Activated naive CD4-positive, alpha-beta T cell treated with anti-CD3 and anti-CD28 coated beads, Interleukin-2, amount 10 ng/mL, durations not matched to agents 7 days and 5 days (primary cell): ENCODE data around the gene SDCBP2.
A peak's percentile ranks its signal among the peaks of the same experiment; 100 is the strongest.

ENCODE experiments used
- CTCF ChIA-PET: fragments of 350-600 bp; sonication (Branson Sonifier 250); formaldehyde crosslinking; loops from one replicate; lab custom pipeline; 2021; ENCODE audit warnings: antibody characterized with exemption; lab: Charles Lee
- DNase-seq: peaks from one replicate; pipeline ENCODE4 v3.0.0-alpha.2; 2020
- H3K27ac Mint-ChIP-seq: one replicate; pipeline ENCODE4 v1.8.0; 2021; ENCODE audit warnings: mild to moderate bottlenecking, moderate library complexity, mixed read lengths
- H3K27me3 Mint-ChIP-seq: one replicate; pipeline ENCODE4 v1.8.0; 2021; ENCODE audit warnings: mild to moderate bottlenecking, mixed read lengths
- H3K36me3 Mint-ChIP-seq: one replicate; pipeline ENCODE4 v1.8.0; 2021; ENCODE audit warnings: mixed read lengths
- H3K4me1 Mint-ChIP-seq: one replicate; pipeline ENCODE4 v1.8.0; 2021; ENCODE audit warnings: mixed read lengths
- H3K4me3 Mint-ChIP-seq: one replicate; pipeline ENCODE4 v1.8.0; 2021; ENCODE audit warnings: mild to moderate bottlenecking, moderate library complexity, mixed read lengths
- H3K9me3 Mint-ChIP-seq: one replicate; pipeline ENCODE4 v1.8.0; 2021; ENCODE audit warnings: mixed read lengths

Gene SDCBP2

GRCh38 chr20:1328680-1329330 lies at the start of gene SDCBP2:
Gene SDCBP2, minus strand, starts transcription at chr20:1329139. Its CDS starts 8,723 bp downstream, at chr20:1320416.
- peak within 1 kb of the TSS; percentile 93 for H3K27ac Mint-ChIP-seq
- H3K27me3 Mint-ChIP-seq = no peaks in the 10 kb centered on the region
- DNase-seq = no peak
- peaks cover 36% of the 10 kb centered on the region for H3K36me3 Mint-ChIP-seq
- CTCF ChIA-PET = interaction anchor here (0.9 to 1.9 kb wide), 5 partner anchors 34 to 448 kb away, joined by 3 to 5 read pairs (median 4); no protein-coding TSS in a partner anchor
- peaks cover 33% of the 10 kb centered on the region for H3K4me1 Mint-ChIP-seq
- H3K4me3 Mint-ChIP-seq = no peak within 1 kb of the TSS
- no peaks in the 10 kb centered on the region for H3K9me3 Mint-ChIP-seq

GRCh38 chr20:1378735-1379125 lies 49.8 kb upstream of the SDCBP2 start:
- Mint-ChIP-seq H3K27me3 (no peaks in the 10 kb centered on the region), H3K27ac (no peak overlapping the region), H3K9me3 (no peaks in the 10 kb centered on the region), H3K4me3 (no peak overlapping the region), H3K4me1 (peaks cover 83% of the 10 kb centered on the region), H3K36me3 (peaks cover 46% of the 10 kb centered on the region)
- CTCF ChIA-PET = interaction anchor here (1.2 kb wide), 1 partner anchor 9 kb away, joined by 3 read pairs; no protein-coding TSS in a partner anchor
- no peak for DNase-seq

GRCh38 chr20:1377984-1378734 lies 49.2 kb upstream of the SDCBP2 start:
- DNase-seq = no peak
- Mint-ChIP-seq H3K4me3 (no peak overlapping the region), H3K9me3 (no peaks in the 10 kb centered on the region), H3K4me1 (peaks cover 87% of the 10 kb centered on the region), H3K27me3 (no peaks in the 10 kb centered on the region), H3K36me3 (peaks cover 49% of the 10 kb centered on the region), H3K27ac (peak overlapping the region; percentile 26)
- CTCF ChIA-PET = no interaction called here

GRCh38 chr20:1377341-1377871 lies 48.5 kb upstream of the SDCBP2 start:
- H3K4me1 Mint-ChIP-seq = peaks cover 85% of the 10 kb centered on the region
- no peak for DNase-seq
- H3K9me3 Mint-ChIP-seq = no peaks in the 10 kb centered on the region
- CTCF ChIA-PET = interaction anchor here (0.6 to 0.7 kb wide), 2 partner anchors 14 to 20 kb away, joined by 3 read pairs; no protein-coding TSS in a partner anchor
- H3K27ac Mint-ChIP-seq = peak overlapping the region; percentile 2
- H3K36me3 Mint-ChIP-seq = peaks cover 49% of the 10 kb centered on the region
- H3K27me3 Mint-ChIP-seq = no peaks in the 10 kb centered on the region
- H3K4me3 Mint-ChIP-seq = no peak overlapping the region

- H3K36me3 Mint-ChIP-seq = peaks cover 54% of the 10 kb centered on the region
- no peaks in the 10 kb centered on the region for H3K9me3 Mint-ChIP-seq
- H3K4me3 Mint-ChIP-seq = no peak overlapping the region
- H3K27me3 Mint-ChIP-seq = no peaks in the 10 kb centered on the region
- no peak for DNase-seq
- CTCF ChIA-PET = interaction anchor here (0.6 to 0.7 kb wide), 2 partner anchors 15 to 19 kb away, joined by 3 read pairs; no protein-coding TSS in a partner anchor
- H3K4me1 Mint-ChIP-seq = peaks cover 86% of the 10 kb centered on the region
- H3K27ac Mint-ChIP-seq = no peak overlapping the region
Measured at GRCh38 chr20:1376408-1377270, 47.7 kb upstream of the SDCBP2 start.

- H3K36me3 Mint-ChIP-seq = peaks cover 59% of the 10 kb centered on the region
- H3K27me3 Mint-ChIP-seq = no peaks in the 10 kb centered on the region
- no peak overlapping the region for H3K4me3 Mint-ChIP-seq
- peaks cover 86% of the 10 kb centered on the region for H3K4me1 Mint-ChIP-seq
- DNase-seq = no peak
- no peaks in the 10 kb centered on the region for H3K9me3 Mint-ChIP-seq
- CTCF ChIA-PET = no interaction called here
- peak overlapping the region; percentile 56 for H3K27ac Mint-ChIP-seq
Measured at GRCh38 chr20:1376007-1376406, 47.1 kb upstream of the SDCBP2 start.

- DNase-seq = no peak
- CTCF ChIA-PET = no interaction called here
- no peaks in the 10 kb centered on the region for H3K9me3 Mint-ChIP-seq
- peaks cover 62% of the 10 kb centered on the region for H3K36me3 Mint-ChIP-seq
- peaks cover 82% of the 10 kb centered on the region for H3K4me1 Mint-ChIP-seq
- no peak overlapping the region for H3K27ac Mint-ChIP-seq
- no peaks in the 10 kb centered on the region for H3K27me3 Mint-ChIP-seq
- no peak overlapping the region for H3K4me3 Mint-ChIP-seq
Measured at GRCh38 chr20:1375515-1375914, 46.6 kb upstream of the SDCBP2 start.

- DNase-seq = no peak
- no peak overlapping the region for H3K4me3 Mint-ChIP-seq
- CTCF ChIA-PET = interaction anchor here (0.9 kb wide), 1 partner anchor 10 kb away, joined by 8 read pairs; no protein-coding TSS in a partner anchor
- peaks cover 61% of the 10 kb centered on the region for H3K36me3 Mint-ChIP-seq
- H3K27ac Mint-ChIP-seq = no peak overlapping the region
- H3K9me3 Mint-ChIP-seq = no peaks in the 10 kb centered on the region
- H3K4me1 Mint-ChIP-seq = peaks cover 69% of the 10 kb centered on the region
- no peaks in the 10 kb centered on the region for H3K27me3 Mint-ChIP-seq
Measured at GRCh38 chr20:1374246-1374645, 45.3 kb upstream of the SDCBP2 start.

- Mint-ChIP-seq H3K36me3 (peaks cover 65% of the 10 kb centered on the region), H3K4me3 (no peak overlapping the region), H3K27ac (no peak overlapping the region), H3K27me3 (no peaks in the 10 kb centered on the region), H3K9me3 (no peaks in the 10 kb centered on the region), H3K4me1 (peaks cover 64% of the 10 kb centered on the region)
- DNase-seq = no peak
- CTCF ChIA-PET = no interaction called here
Measured at GRCh38 chr20:1373614-1374013, 44.7 kb upstream of the SDCBP2 start.

- CTCF ChIA-PET = interaction anchor here (1.6 kb wide), 1 partner anchor 9 kb away, joined by 3 read pairs; no protein-coding TSS in a partner anchor
- Mint-ChIP-seq H3K4me1 (peaks cover 59% of the 10 kb centered on the region), H3K36me3 (peaks cover 69% of the 10 kb centered on the region), H3K4me3 (no peak overlapping the region), H3K27me3 (no peaks in the 10 kb centered on the region), H3K27ac (no peak overlapping the region), H3K9me3 (no peaks in the 10 kb centered on the region)
- DNase-seq = no peak
Measured at GRCh38 chr20:1373036-1373435, 44.1 kb upstream of the SDCBP2 start.

- DNase-seq = no peak
- H3K27ac Mint-ChIP-seq = peak overlapping the region; percentile 70
- CTCF ChIA-PET = interaction anchor here (1.5 to 1.8 kb wide), 3 partner anchors 10 to 29 kb away, joined by 3 to 5 read pairs (median 5); no protein-coding TSS in a partner anchor
- peaks cover 48% of the 10 kb centered on the region for H3K4me1 Mint-ChIP-seq
- H3K9me3 Mint-ChIP-seq = no peaks in the 10 kb centered on the region
- no peaks in the 10 kb centered on the region for H3K27me3 Mint-ChIP-seq
- H3K4me3 Mint-ChIP-seq = no peak overlapping the region
- peaks cover 72% of the 10 kb centered on the region for H3K36me3 Mint-ChIP-seq
Measured at GRCh38 chr20:1371830-1372539, 43.0 kb upstream of the SDCBP2 start.

GRCh38 chr20:1371202-1371782 lies 42.4 kb upstream of the SDCBP2 start:
- Mint-ChIP-seq H3K27me3 (no peaks in the 10 kb centered on the region), H3K36me3 (peaks cover 71% of the 10 kb centered on the region), H3K4me1 (peaks cover 42% of the 10 kb centered on the region), H3K4me3 (no peak overlapping the region), H3K9me3 (no peaks in the 10 kb centered on the region), H3K27ac (no peak overlapping the region)
- no peak for DNase-seq
- CTCF ChIA-PET = interaction anchor here (1.5 to 1.8 kb wide), 3 partner anchors 11 to 29 kb away, joined by 3 to 5 read pairs (median 5); no protein-coding TSS in a partner anchor
